HG03575 (cell line): ENCODE results near the gene SRD5A1.

Experiments
- ATAC-seq: cut with Tn5 transposase; IDR thresholded peaks from one replicate; pipeline ENCODE4 v1.9.1; 2021; ENCODE audit not compliant: unreplicated experiment, insufficient number of reproducible peaks, low FRiP score; ENCODE audit errors: extremely low read depth

SRD5A1 gene, protein sequence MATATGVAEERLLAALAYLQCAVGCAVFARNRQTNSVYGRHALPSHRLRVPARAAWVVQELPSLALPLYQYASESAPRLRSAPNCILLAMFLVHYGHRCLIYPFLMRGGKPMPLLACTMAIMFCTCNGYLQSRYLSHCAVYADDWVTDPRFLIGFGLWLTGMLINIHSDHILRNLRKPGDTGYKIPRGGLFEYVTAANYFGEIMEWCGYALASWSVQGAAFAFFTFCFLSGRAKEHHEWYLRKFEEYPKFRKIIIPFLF

DNA sequence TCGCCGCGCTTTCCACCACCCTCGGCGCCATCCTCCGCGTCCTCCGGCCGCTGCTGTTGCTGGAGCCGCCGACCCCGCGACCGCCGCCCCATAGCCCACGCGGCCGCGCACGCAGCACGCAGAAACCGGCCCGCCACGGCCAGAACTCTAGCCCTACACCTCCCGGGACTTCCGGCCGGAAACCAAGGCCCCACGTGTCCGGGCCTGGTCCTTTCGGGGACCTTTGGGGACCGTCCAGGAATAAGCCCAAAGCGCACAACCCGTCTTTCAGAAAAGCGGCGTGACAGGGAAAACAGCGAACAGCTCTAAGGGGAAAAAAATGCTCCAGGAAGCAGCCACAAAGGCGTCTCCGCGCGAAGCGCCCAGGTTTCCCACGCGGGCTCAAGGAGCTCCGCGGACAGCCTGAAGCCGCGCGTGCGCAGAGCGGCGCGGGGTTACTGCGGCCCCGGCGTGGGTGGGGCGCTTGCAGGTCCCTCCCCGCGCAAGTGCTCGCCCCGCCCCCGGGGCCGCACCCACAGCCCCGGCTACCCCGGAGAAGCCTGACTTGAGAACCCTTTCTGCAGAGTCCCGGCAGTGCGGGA, at the start of gene SRD5A1, which contains the start of gene NSUN2:
TSS of gene SRD5A1 (plus strand) at position 553 of the 581 bp plus-strand sequence. CDS start 137 bp downstream, outside the sequence.
TSS of gene NSUN2 (minus strand) at position 157 of the 581 bp plus-strand sequence. CDS start at position 92, 65 bp downstream.
- ATAC-seq: peak; percentile 58

DNA sequence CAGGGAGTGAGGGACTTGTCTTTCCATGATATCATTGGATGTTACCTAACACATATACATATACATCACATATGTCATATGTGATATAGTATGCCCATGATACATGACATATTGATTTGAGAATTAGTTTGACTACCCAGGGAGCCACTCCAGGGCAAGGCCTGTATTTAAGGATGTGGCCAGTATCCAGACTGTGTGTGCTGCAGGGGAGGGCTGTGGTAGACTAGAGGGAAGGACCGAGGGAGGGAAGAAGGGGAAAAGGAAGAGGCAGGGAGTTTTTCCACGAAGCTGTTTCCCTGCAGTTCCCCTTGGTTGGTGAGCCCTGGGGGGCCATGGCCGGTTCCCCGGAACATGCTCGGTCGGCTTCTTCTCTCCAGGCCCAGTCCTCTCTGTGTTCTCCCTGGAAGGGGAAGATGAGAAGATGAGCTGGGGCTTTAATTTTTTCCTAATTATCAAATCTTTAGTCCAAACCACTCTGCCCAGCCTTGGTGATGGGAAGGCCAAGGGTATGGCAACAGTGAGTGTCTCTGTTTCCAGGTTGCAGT, 49.1 kb upstream of the SRD5A1 start:
- no peak for ATAC-seq

DNA sequence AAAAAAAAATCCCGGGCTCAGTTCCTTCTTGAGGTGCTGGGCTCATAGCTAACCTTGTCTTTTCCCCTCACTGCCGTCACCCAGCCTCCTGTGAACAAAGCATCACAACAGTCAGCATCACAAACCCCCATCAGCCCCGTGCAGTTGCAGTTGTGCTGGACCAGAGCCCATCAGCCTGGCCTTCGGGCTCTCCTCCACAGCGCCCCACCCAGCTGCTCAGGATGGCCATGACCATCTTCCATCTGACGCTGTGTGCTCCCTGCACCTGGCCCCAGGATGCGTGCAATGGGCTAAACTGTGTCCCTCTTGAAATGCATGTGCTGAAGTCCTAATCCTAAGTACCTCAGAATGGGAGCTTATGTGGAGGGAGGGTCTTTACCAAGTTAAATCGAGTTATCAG, 48.5 kb upstream of the SRD5A1 start:
- ATAC-seq: no peak

DNA sequence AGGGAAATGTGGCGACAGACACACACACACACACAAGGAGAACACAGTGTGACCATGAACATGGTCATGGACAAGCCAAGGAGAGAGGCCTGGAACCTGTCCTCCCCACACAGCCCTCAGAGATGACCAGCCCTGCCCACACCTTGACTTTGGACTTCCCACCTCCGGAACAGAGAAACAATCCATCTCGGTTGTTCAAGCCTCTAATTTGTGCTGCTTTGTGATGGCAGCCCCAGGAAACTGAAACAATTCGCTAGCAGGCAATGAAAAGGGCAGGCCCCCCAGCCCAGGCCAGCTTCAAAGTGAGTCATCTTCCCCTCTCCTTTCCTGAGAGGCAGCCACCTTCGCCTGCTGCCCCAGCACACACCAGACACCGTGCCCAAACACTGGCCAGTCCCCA, 48.1 kb upstream of the SRD5A1 start:
- ATAC-seq: no peak

DNA sequence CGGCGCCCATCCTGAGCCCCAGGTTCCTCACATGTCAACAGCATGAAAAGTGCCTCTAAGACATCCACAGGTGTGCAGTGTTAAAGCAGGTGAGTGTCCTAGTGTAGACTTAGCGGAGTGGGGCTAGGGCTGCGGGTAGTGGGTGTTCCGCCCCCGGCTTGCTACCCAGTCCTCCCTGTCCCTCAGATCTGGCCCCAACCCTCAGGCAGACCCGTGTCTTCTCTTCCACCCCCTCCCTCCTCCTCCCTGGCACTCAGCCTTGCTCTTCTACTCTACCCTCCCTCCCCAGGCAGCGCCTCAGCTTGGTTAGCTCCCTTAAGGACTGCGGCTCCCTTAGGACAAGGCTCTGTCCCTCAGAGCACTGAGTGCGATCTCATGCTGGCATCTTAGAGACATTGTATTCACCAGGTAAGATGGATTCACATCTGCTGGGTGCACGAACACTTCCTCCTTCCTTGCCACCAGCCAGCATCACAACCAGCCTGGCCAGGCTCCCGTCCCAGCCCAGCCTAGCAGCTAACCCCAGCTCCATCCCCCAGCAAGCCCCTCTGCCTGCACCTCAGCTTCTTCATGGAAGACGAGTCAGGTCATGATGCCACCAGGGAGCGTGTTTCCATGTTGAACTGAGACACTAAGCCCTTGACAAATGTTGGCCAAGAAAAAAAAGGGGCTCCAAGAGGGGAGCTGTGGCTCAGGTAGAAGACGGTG, 47.1 kb upstream of the SRD5A1 start:
- no peak for ATAC-seq

DNA sequence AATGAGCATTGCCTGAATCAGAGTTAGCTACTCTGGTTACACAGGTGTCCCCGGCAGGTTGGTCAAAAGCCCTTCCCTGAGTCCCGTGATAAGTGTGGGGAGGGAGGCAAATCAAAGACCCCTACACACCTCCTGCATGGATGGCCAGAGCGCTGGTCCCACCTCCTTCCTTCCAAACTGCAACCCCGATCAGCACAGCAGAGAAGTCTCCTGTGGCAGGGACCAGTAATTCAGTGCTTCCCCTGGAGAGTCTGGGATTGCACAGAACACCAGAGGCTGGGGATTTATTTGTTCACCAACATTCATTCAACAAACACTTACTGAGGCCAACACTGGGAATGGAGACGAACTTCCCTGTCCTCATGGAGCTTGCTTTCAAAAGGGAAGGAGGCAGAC, 46.6 kb upstream of the SRD5A1 start:
- no peak for ATAC-seq

DNA sequence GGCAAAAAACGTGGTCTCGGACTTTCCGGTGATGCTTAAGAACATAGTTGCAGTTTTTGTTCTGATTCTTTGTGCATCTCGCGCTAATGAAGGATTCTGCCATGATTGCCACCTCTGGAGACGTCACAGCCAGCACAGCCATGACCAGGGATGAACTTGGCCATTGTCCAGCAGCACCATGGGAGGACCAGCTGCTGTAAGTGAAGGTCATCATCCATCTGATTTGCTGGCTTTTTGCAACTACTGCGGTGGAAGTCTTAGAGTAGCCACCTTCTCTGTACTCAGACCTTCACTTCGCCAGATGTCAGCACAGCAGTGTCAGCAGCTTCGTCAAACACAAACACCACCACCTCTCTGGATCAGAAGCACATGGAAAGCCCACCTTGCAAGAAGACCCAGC, 46.1 kb upstream of the SRD5A1 start:
- no peak for ATAC-seq

DNA sequence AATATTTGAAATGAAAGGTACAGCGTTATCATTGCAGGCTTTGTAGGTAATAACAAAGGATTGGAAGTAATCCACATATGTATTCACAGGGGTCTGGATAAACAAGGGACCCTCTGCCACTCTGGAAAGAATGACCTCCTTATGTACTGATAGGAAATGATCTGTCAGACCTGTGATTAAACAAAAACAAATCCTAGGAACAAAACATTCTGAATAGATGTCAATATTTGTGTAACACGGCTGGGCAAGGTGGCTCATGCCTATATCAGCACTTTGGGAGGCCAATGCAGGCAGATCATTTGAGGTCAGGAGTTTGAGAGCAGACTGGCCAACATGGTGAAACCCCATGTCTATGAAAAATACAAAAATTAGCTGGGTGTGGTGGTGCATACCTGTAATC, 42.7 kb upstream of the SRD5A1 start:
- ATAC-seq: no peak

DNA sequence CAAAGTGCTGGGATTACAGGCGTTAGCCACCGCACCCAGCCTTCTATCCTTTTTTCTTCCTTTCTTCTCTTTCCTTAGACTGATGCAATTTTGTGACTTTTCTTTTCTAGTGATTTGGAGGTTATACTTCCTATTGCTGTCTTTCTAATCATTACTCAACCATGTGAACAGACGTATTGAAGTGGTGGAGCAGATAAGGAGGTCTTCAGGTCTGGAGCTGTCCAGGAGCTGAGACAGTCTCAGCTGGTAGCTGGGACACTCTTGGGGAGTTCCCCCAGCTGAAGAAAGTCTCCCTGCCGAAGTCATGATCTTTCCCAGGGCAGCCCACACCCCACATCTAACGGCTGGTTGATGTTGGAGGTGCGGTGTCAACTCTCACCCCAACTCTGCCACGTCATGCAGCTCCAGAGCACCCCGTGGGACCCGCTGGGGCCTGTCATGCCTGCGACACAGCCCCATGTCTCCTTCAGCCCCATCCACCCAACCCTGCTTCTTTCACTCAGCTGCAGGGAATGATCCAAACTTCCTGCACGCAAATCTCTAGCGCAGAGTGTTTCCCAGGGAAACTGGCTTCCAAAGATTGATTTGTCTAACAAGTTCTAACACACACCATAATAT, 41.5 kb upstream of the SRD5A1 start:
- ATAC-seq: no peak

DNA sequence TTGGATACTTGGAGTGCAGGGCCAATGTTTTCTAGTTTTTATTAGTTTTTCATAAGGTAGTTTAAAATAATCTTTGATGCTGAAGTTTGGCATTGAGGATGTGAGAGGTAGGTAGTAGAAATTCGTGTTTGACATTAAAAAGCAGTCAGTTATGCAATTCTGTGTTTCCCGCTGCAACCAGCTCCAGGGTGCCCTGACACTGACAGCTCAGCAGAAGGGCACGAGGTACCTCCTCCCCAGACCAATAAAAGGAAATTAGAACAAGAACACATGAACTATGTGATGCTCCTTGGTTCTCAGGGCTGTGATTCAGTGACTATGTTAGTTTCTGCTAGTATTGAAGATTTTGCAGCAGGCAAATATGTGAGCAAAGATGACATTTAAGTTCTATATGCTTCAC, 40.6 kb upstream of the SRD5A1 start:
- no peak for ATAC-seq

DNA sequence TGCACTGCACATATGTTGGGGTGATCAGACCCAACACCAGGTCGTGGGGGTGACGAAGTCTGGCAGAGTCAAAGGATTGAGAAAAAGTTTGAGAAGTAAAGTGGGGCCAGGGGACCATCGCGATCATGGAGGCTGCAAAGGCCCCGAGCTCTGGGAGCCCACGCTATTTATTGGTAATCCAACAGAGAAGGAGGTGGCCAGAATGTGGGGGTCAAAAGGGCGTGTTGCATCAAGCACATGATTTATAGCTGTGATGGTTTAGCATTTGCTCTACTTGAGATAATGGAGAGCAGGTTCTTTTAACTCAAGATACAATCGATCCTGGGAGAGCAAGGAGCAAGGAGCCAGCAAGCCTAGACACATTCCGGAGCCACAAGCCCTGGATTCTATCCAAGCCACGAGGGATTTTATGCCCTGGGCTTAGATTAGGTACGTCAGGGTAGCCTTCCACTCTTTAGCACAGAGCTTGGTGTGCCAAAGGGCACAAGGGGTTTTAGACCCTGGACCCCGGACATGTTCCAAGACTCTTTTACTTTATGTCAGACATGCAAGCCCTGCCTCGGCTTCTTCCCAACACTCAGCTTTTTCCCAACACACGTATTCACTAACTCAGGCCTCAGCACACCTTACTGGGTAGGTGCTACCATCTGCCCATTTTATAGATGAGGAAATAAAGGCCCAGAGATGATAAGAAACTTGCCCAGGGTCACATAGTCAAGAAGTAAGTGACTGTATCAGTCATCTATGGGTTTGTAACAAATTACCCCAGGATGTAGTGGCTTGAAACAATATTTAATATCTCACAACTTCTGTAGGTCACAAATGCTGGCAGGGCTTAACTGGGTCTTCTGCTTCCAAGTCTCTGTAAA, 39.9 kb upstream of the SRD5A1 start:
- ATAC-seq: no peak

DNA sequence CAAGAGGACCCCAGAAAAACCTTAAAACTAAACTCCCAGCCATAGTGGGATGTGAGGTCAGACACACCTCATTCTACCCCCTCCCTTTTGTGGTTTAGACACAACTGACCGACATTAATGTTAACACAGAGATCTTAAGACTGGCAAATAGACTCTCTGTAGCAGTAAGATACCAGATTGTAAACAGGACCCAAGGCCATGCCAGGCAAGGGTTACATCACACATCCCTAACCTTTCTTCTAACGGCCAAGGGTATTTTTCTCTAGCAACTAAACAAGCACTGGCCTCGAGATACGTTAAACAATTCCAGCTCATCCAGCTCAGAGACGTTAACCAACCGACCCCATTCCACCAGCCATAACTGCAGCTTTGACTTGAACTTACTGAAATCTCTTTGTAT, 39.2 kb upstream of the SRD5A1 start:
- ATAC-seq: no peak

DNA sequence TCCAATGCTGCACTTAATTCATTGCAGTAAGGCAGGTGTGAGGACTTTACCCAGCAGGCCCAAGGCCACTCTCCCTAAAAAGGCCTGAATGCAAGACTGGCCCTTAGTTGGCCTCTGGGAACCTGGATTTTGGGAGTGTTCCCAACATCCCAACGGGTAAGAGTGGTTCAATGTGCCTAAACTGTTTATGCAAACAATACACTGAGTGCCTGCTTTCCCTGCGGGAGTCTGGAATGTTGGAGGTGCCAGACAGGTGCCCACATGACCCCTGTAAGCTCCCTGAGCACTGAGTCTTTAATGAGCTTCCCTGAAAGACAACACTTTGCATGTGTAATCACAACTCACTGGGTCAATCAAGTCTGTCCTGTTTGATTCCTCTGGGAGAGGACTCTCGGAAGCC, 37.8 kb upstream of the SRD5A1 start:
- ATAC-seq: no peak

DNA sequence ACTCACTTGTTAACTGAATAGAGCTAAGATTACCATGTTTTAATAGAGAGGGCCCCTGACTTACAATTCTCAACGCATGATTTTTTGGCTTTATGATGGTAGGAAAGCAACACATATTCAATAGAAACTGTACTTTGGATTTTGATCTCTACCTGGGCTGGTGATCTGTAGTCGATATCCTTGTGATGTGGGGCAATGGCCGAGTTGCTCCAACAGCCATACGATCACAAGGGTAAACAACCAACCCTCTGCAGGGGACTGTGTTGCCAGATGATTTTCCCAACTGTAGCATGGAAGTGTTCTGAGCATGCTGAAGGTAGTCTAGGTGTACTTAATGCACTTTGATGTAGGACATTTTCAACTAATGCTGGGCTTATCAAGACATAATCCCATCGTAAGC, 36.9 kb upstream of the SRD5A1 start:
- no peak for ATAC-seq

DNA sequence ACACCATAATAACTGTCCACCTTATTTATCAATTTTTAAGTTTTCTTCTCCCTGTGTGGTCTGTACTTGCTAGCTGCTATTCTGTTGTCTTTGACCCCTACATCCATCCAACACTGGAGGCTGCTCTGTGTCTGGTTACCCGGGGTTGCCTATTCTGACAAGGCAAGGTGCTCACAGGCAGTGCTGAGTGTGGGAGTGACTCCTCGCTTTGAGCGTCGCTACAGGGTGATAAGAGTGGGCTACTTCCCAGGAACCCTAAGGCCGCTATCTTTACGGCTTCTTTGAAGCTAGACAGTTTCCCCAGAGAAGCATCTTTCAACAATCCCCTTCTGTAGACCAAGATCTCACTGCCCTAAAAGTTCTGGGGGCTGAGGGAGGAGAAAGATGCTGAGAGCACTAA, 35.7 kb upstream of the SRD5A1 start:
- no peak for ATAC-seq

DNA sequence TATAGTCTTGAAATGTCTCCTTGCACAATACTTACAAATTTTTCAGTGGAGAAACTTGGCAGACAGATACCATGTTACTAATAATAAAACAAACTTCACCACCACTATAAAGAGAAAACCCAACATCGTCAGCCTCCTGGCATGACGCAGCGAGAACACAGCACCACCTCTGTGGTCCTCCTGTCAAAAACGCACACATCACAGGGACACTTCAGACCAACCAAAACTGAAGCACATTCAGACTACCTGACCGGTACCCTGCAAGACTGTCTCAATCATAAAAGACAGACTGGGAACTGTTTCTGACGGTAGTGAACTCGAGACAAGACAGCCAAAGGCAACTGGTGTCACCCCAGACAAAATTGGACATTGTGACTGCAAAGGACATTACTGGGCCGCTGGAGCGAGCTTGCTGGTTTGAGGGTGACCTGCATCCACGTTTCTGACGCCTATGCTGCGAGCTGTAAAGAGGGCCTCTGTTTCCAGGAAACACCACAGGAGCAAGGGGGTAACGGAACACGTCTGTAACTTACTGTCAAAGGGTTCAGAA, 34.8 kb upstream of the SRD5A1 start:
- no peak for ATAC-seq

DNA sequence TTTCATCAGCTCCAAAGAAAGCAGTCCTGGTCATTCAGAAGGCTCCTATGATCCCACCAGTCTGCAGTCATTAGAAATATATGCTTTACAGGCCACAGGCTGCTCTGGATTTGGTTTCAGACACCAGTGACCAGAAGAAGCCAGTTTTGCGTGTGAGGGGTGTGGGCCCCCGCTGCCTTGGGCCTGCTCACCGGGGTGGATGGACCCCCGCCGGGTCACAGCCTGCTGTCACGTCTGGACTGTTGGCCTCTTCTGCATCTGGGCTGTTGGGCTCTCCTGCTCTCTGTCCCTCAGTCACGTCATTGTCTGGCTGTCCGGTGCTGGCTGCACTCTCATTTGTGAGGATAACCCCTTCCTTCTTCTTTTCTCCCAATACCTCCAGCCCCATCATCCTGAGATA, 33.5 kb upstream of the SRD5A1 start:
- no peak for ATAC-seq

DNA sequence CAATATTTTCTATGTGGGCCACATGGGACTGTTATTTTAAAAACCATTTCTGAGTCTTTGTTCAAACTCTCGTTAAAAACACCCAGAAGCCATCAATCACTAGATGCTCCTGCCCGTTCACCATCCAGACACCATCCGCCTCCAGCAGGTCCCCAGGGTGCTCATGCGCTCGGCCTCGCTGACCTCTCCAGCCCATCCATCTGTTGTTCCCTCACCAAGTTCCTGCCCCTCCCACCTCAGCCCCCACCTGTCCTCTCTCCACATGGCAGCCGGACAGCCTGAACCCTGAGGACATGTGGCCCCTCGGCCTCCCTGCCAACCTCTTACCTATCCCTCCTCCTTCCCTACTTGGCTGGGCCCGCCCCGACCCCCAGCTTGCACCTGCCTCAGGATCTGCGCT, 32.0 kb upstream of the SRD5A1 start:
- no peak for ATAC-seq

DNA sequence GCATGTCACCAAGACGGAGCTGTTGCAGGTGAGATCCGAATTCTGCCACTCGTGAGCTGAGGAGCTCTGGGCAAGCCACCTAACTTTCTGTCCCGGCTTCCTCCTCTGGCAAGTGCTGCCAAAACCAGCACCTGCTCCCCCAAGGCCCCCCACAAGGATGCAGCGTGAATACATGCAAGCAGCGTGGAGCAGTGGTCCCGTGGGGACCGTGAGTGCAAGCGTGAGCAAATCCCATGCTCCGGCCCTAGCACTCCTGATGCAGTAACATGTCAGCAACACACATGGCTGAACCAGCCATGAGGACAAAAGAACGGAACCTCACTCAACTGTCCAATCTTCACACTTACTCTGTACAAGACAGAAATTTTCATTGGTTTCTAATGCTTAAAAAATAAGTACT, 31.4 kb upstream of the SRD5A1 start:
- no peak for ATAC-seq
